B cell (primary cell): Measurements from ENCODE around the gene CD300LB. TPM values are rescaled to one million over a fixed set of nuclear protein-coding genes. Genes with fewer than 3 reads are reported as not detected.

Source experiments
- ATAC-seq: fragments of 200-7000 bp; cut with Tn5 transposase; one replicate; pipeline ENCODE4 v1.10.0; 2021; ENCODE audit warnings: low read depth, mild to moderate bottlenecking, moderate number of reproducible peaks, moderate library complexity
- CTCF ChIA-PET: fragments of 350-600 bp; sonication (Branson Sonifier 250); formaldehyde crosslinking; loops from one replicate; lab custom pipeline; 2021; ENCODE audit warnings: antibody characterized with exemption, inconsistent platforms; lab: Charles Lee
- POLR2A ChIA-PET: fragments of 350-600 bp; sonication (Branson Sonifier 250); formaldehyde crosslinking; loops from one replicate; lab custom pipeline; 2021; ENCODE audit warnings: antibody characterized with exemption; lab: Charles Lee
- DNase-seq: peaks from one replicate; pipeline ENCODE4 v3.0.0; 2013
- H2AFZ ChIP-seq: 2 replicates; pipeline ENCODE4 v1.6.1; 2012; ENCODE audit warnings: mild to moderate bottlenecking, low read depth, low read length; ENCODE audit not compliant: insufficient read depth, poor library complexity, severe bottlenecking
- H3K27ac ChIP-seq, 2 donors: 1 replicate in 1 of 2; 2 replicates in 1 of 2; pipeline ENCODE4 v1.5.1; 2012 to 2013; ENCODE audit warnings: low read length in 2 of 2, mild to moderate bottlenecking in 2 of 2, moderate library complexity in 1 of 2
- H3K27me3 ChIP-seq, 4 experiments: fragments of 200-600 bp in 1 of 4; sonication (generic) in 1 of 4; replicated peaks in 1 of 4; 1 replicate in 2 of 4; 2 replicates in 2 of 4; pipeline versions ENCODE4 v1.6.1 to v1.7.0; 2013 to 2016; ENCODE audit warnings: low read length in 3 of 4, mild to moderate bottlenecking in 2 of 4, mixed read lengths in 1 of 4, moderate library complexity in 1 of 4; ENCODE audit not compliant: insufficient read depth in 4 of 4, control insufficient read depth in 3 of 4; ENCODE audit errors: control extremely low read depth in 1 of 4
- H3K36me3 ChIP-seq, 2 experiments: replicated peaks in 1 of 2; 1 replicate in 1 of 2; 2 replicates in 1 of 2; pipeline versions ENCODE4 v1.6.1 to v1.7.1; 2013; ENCODE audit warnings: low read length in 1 of 2; ENCODE audit not compliant: insufficient read depth in 2 of 2, control insufficient read depth in 1 of 2; ENCODE audit errors: control extremely low read depth in 1 of 2, extremely low read depth in 1 of 2
- H3K4me1 ChIP-seq, 2 donors: fragments of 200-600 bp in 1 of 2; sonication (generic) in 1 of 2; 1 replicate in 1 of 2; 2 replicates in 1 of 2; pipeline versions ENCODE4 v1.5.1 to v1.6.1; 2013 to 2017; ENCODE audit warnings: low read length in 2 of 2; ENCODE audit not compliant: control insufficient read depth in 2 of 2, insufficient read depth in 2 of 2
- H3K4me2 ChIP-seq: replicated peaks from 2 replicates; pipeline ENCODE3; 2012; ENCODE audit warnings: mild to moderate bottlenecking, low read depth, low read length; ENCODE audit not compliant: poor library complexity, severe bottlenecking
- H3K4me3 ChIP-seq, 5 experiments: fragments of 200-600 bp in 1 of 5; sonication (generic) in 1 of 5; 1 replicate in 3 of 5; 2 replicates in 2 of 5; pipeline versions ENCODE4 v1.5.1 to v1.7.0; 2011 to 2016; ENCODE audit warnings: low read length in 4 of 5, mild to moderate bottlenecking in 4 of 5, low read depth in 2 of 5, control low read depth in 1 of 5, moderate library complexity in 1 of 5; ENCODE audit not compliant: insufficient read depth in 1 of 5; ENCODE audit errors: control extremely low read depth in 1 of 5, extremely low read depth in 1 of 5
- H3K79me2 ChIP-seq: fragments of 200-600 bp; sonication (generic); one replicate; pipeline ENCODE4 v1.6.0; 2016; ENCODE audit warnings: low read length; ENCODE audit not compliant: control insufficient read depth, insufficient read depth
- H3K9ac ChIP-seq: fragments of 200-600 bp; sonication (generic); 2 replicates; pipeline ENCODE4 v1.6.1; 2017; ENCODE audit warnings: mild to moderate bottlenecking, low read length, moderate library complexity
- H3K9me3 ChIP-seq, 3 donors: one replicate each; pipeline versions ENCODE4 v1.6.1 to v1.7.1; 2013; ENCODE audit warnings: low read length in 2 of 3; ENCODE audit not compliant: control insufficient read depth in 2 of 3, insufficient read depth in 1 of 3; ENCODE audit errors: control extremely low read depth in 1 of 3
- H4K20me1 ChIP-seq: 2 replicates; pipeline ENCODE4 v1.6.0; 2012; ENCODE audit warnings: mild to moderate bottlenecking, low read length; ENCODE audit not compliant: insufficient read depth, control insufficient read depth, poor library complexity, severe bottlenecking
- H3K27ac Mint-ChIP-seq: one replicate; pipeline ENCODE4 v1.8.0; 2021; ENCODE audit warnings: mixed read lengths
- H3K27me3 Mint-ChIP-seq: one replicate; pipeline ENCODE4 v1.8.0; 2021; ENCODE audit warnings: mixed read lengths
- H3K4me1 Mint-ChIP-seq: one replicate; pipeline ENCODE4 v1.8.0; 2021; ENCODE audit warnings: mixed read lengths
- H3K4me3 Mint-ChIP-seq: one replicate; pipeline ENCODE4 v1.8.0; 2021; ENCODE audit warnings: mixed read lengths
- H3K9me3 Mint-ChIP-seq: one replicate; pipeline ENCODE4 v1.8.0; 2022; ENCODE audit warnings: mixed read lengths; ENCODE audit not compliant: insufficient read depth
- EZH2 ChIP-seq: IDR thresholded peaks from 2 replicates; pipeline ENCODE4 v1.6.1; 2012; ENCODE audit warnings: borderline replicate concordance, low read depth, mild to moderate bottlenecking, moderate library complexity, low read length; ENCODE audit not compliant: insufficient read depth, poor library complexity, severe bottlenecking
- WGBS: methylation state at CpG from one replicate; pipeline ENCODE4 v1.1.5; 2013; ENCODE audit warnings: missing lambda C conversion rate; ENCODE audit not compliant: insufficient coverage; 5-methylcytosine and 5-hydroxymethylcytosine counted together
- intact Hi-C: fragments of 100-400 bp; cut with micrococcal nuclease; formaldehyde crosslinking; loops from one replicate; pipeline ENCODE4 v1.10.0; 2022
- polyA plus RNA-seq: library from polyadenylated mRNA; depleted of rRNA; stranded (reverse); fragments of >200 nt; gene quantifications from 2 replicates; pipeline ENCODE4 v1.2.3, GENCODE V29; 2012
- total RNA-seq, 2 donors: library from RNA; stranded (reverse); fragments of 120-200 nt in 1 of 2; gene quantifications; 1 replicate in 1 of 2; 2 replicates in 1 of 2; pipeline versions ENCODE4 v1.2.3 to v1.2.4, GENCODE V29; 2013 to 2022
- TF ChIP-seq, protein P1 (sequence below): fragments of 200-600 bp; IDR thresholded peaks from one replicate; pipeline ENCODE4 v1.8.0; 2022; ENCODE audit warnings: antibody characterized with exemption, mild to moderate bottlenecking

The CD300LB gene
- total and polyA plus RNA-seq, 2 donors (not counting 1 experiment from before 2014, with no cell fraction given) = 0.12 to 0.39 TPM

DNA sequence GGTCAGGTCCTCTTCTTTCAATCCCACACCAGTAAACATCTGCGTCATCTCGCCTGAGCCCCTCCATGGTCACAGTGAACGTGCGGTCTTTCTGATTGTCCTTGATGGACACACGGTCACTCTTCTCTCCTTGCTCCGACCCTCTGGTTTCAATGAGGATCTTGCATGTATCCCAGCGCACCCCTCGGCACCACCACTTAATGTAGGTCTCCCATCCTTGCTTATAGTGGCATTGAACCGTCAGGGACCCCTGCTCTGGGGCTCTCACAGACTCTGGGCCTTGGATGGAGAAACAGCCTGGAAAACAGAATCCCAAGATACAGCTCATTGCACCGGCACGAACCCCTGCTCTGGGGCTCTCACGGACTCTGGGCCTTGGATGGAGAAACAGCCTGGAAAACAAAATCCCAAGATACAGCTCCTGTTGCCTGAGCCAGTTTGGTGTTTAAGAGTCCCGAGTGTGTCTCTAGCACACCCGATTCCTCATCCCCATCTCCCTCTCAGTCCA is 5.4 kb downstream of the CD300LB start:
- peaks cover 15% of the 10 kb centered on the region for H3K27me3 Mint-ChIP-seq
- no peaks in the 10 kb centered on the region for H3K9me3 Mint-ChIP-seq
- Histone ChIP-seq H3K4me1 (peaks cover 19 to 30% of the 10 kb centered on the region in 2 donors), H2AFZ (no peak overlapping the region), H3K79me2 (no peaks in the 10 kb centered on the region), H3K4me2 (no peak overlapping the region), H3K9ac (no peak overlapping the region), H3K27me3 (peaks cover 0 to 3% (median 0%) of the 10 kb centered on the region in 4 experiments), H3K27ac (no peak overlapping the region), H4K20me1 (no peaks in the 10 kb centered on the region), H3K4me3 (no peak overlapping the region), H3K9me3 (peaks cover 0 to 5% (median 0%) of the 10 kb centered on the region in 3 donors), H3K36me3 (no peaks in the 10 kb centered on the region)
- 97% methylated on average over 14 of the region's 14 CpGs for WGBS
- H3K4me1 Mint-ChIP-seq = peaks cover 20% of the 10 kb centered on the region
- intact Hi-C loops = no loop called here
- POLR2A ChIA-PET = interaction anchor here (0.6 kb wide), 1 partner anchor 28 kb away, joined by 5 read pairs; no protein-coding TSS in a partner anchor
- ATAC-seq (no peak), DNase-seq (no peak)
- no peak overlapping the region for H3K4me3 Mint-ChIP-seq
- CTCF ChIA-PET = interaction anchor here (1.4 to 1.6 kb wide), 2 partner anchors 68 to 147 kb away, joined by 3 to 4 read pairs; no protein-coding TSS in a partner anchor
- TF ChIP-seq EZH2 = no peak
- TF ChIP-seq, protein P1, sequence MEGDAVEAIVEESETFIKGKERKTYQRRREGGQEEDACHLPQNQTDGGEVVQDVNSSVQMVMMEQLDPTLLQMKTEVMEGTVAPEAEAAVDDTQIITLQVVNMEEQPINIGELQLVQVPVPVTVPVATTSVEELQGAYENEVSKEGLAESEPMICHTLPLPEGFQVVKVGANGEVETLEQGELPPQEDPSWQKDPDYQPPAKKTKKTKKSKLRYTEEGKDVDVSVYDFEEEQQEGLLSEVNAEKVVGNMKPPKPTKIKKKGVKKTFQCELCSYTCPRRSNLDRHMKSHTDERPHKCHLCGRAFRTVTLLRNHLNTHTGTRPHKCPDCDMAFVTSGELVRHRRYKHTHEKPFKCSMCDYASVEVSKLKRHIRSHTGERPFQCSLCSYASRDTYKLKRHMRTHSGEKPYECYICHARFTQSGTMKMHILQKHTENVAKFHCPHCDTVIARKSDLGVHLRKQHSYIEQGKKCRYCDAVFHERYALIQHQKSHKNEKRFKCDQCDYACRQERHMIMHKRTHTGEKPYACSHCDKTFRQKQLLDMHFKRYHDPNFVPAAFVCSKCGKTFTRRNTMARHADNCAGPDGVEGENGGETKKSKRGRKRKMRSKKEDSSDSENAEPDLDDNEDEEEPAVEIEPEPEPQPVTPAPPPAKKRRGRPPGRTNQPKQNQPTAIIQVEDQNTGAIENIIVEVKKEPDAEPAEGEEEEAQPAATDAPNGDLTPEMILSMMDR = no peak
- no peak overlapping the region for H3K27ac Mint-ChIP-seq

GRCh38 chr17:74525465-74525725 is 5.9 kb downstream of the CD300LB start:
- H3K36me3 ChIP-seq = no peaks in the 10 kb centered on the region
- H3K9me3 ChIP-seq = peaks cover 0 to 5% (median 0%) of the 10 kb centered on the region in 3 donors
- peaks cover 0 to 3% (median 0%) of the 10 kb centered on the region in 4 experiments for H3K27me3 ChIP-seq
- WGBS = 100% methylated on average over 1 of the region's 1 CpG
- no peak overlapping the region for H3K4me3 ChIP-seq
- no peak for DNase-seq
- H2AFZ ChIP-seq = no peak overlapping the region
- no peak overlapping the region for H3K4me2 ChIP-seq
- ChIA-PET CTCF (interaction anchor here (1.6 kb wide), 1 partner anchor 147 kb away, joined by 3 read pairs; no protein-coding TSS in a partner anchor), POLR2A (interaction anchor here (0.6 kb wide), 1 partner anchor 28 kb away, joined by 5 read pairs; no protein-coding TSS in a partner anchor)
- no peaks in the 10 kb centered on the region for H3K9me3 Mint-ChIP-seq
- H3K27me3 Mint-ChIP-seq = peaks cover 15% of the 10 kb centered on the region
- peaks cover 23 to 35% of the 10 kb centered on the region in 2 donors for H3K4me1 ChIP-seq
- no peaks in the 10 kb centered on the region for H4K20me1 ChIP-seq
- H3K4me1 Mint-ChIP-seq = peaks cover 21% of the 10 kb centered on the region
- ATAC-seq = no peak
- H3K27ac ChIP-seq = no peak overlapping the region
- no peak overlapping the region for H3K9ac ChIP-seq
- H3K79me2 ChIP-seq = no peaks in the 10 kb centered on the region
- H3K27ac Mint-ChIP-seq = no peak overlapping the region
- intact Hi-C loops = no loop called here
- H3K4me3 Mint-ChIP-seq = no peak overlapping the region
- TF ChIP-seq, protein P1 = no peak
- no peak for TF ChIP-seq EZH2
